GM23338 (cell line): ENCODE data around the gene RBFOX1. TPM values are rescaled to one million over a fixed set of nuclear protein-coding genes. Genes with fewer than 3 reads are reported as not detected.

Experiments
- ATAC-seq: fragments of 200-7000 bp; cut with Tn5 transposase; 3 replicates; pipeline ENCODE4 v1.9.1; 2020
- DNase-seq: peaks from one replicate; pipeline ENCODE4 v3.0.0-alpha.2; 2015; ENCODE audit warnings: low spot score
- H2AFZ ChIP-seq: fragments of 200-600 bp; sonication (generic); 2 replicates; pipeline ENCODE4 v1.8.0; 2016; ENCODE audit warnings: antibody characterized with exemption, mild to moderate bottlenecking, moderate library complexity
- H3F3A ChIP-seq: fragments of 200-600 bp; sonication (generic); replicated peaks from 2 replicates; pipeline ENCODE4 v1.8.0; 2017; ENCODE audit warnings: antibody characterized with exemption, mixed run types, low read depth
- H3K27ac ChIP-seq: fragments of 200-600 bp; sonication (generic); 2 replicates; pipeline ENCODE4 v1.6.1; 2016; ENCODE audit warnings: low read depth
- H3K27me3 ChIP-seq: fragments of 200-600 bp; sonication (generic); 2 replicates; pipeline ENCODE4 v1.8.0; 2016; ENCODE audit warnings: mild to moderate bottlenecking, mixed run types, moderate library complexity; ENCODE audit not compliant: insufficient read depth
- H3K36me3 ChIP-seq: fragments of 200-600 bp; sonication (generic); 2 replicates; pipeline ENCODE4 v1.8.0; 2016; ENCODE audit warnings: mild to moderate bottlenecking; ENCODE audit not compliant: insufficient read depth
- H3K4me1 ChIP-seq: fragments of 200-600 bp; sonication (generic); 2 replicates; pipeline ENCODE4 v1.8.0; 2016; ENCODE audit warnings: mild to moderate bottlenecking, moderate library complexity; ENCODE audit not compliant: insufficient read depth
- H3K4me2 ChIP-seq: fragments of 200-600 bp; sonication (generic); 2 replicates; pipeline ENCODE4 v1.7.1; 2017; ENCODE audit warnings: mixed run types
- H3K4me3 ChIP-seq: fragments of 200-600 bp; sonication (generic); 2 replicates; pipeline ENCODE4 v1.6.1; 2016; ENCODE audit warnings: mixed run types
- H3K79me2 ChIP-seq: fragments of 200-600 bp; sonication (generic); replicated peaks from 2 replicates; pipeline ENCODE4 v1.8.0; 2017; ENCODE audit warnings: mild to moderate bottlenecking; ENCODE audit not compliant: insufficient read depth
- H3K9me2 ChIP-seq: fragments of 200-600 bp; sonication (generic); 2 replicates; pipeline ENCODE4 v1.8.0; 2017; ENCODE audit not compliant: insufficient read depth
- H4K20me1 ChIP-seq: fragments of 200-600 bp; sonication (generic); replicated peaks from 2 replicates; pipeline ENCODE4 v1.8.0; 2017; ENCODE audit warnings: mild to moderate bottlenecking; ENCODE audit not compliant: insufficient read depth
- H3K27ac Mint-ChIP-seq: 2 replicates; pipeline ENCODE4 v1.8.0; 2020; ENCODE audit warnings: inconsistent platforms, mild to moderate bottlenecking, moderate library complexity, mixed read lengths
- H3K27me3 Mint-ChIP-seq: 3 replicates; pipeline ENCODE4 v1.8.0; 2022; ENCODE audit warnings: low read depth, mild to moderate bottlenecking, moderate library complexity, mixed read lengths, inconsistent platforms; ENCODE audit not compliant: insufficient read depth, poor library complexity
- H3K36me3 Mint-ChIP-seq: 3 replicates; pipeline ENCODE4 v1.8.0; 2021; ENCODE audit warnings: low read depth, mild to moderate bottlenecking, inconsistent platforms, moderate library complexity, mixed read lengths
- H3K4me1 Mint-ChIP-seq: 3 replicates; pipeline ENCODE4 v1.8.0; 2020; ENCODE audit warnings: mild to moderate bottlenecking, inconsistent platforms, mixed read lengths
- H3K4me3 Mint-ChIP-seq: 3 replicates; pipeline ENCODE4 v1.8.0; 2021; ENCODE audit warnings: moderate library complexity, mild to moderate bottlenecking, inconsistent platforms, mixed read lengths
- H3K9me3 Mint-ChIP-seq: 3 replicates; pipeline ENCODE4 v1.8.0; 2020; ENCODE audit warnings: moderate library complexity, mild to moderate bottlenecking, inconsistent platforms, mixed read lengths
- CREB1 ChIP-seq: fragments of 250-450 bp; sonication (Bioruptor Pico); IDR thresholded peaks from 2 replicates; pipeline ENCODE4 v1.5.0; 2020; ENCODE audit warnings: low read depth, mild to moderate bottlenecking, moderate library complexity
- ETS1 ChIP-seq: IDR thresholded peaks from 2 replicates; pipeline ENCODE4 v1.6.1; 2016; ENCODE audit warnings: antibody characterized with exemption
- EZH2 ChIP-seq: fragments of 200-600 bp; sonication (generic); IDR thresholded peaks from one replicate; pipeline ENCODE4 v1.8.0; 2017; ENCODE audit warnings: antibody characterized with exemption, mild to moderate bottlenecking, low read depth; ENCODE audit not compliant: unreplicated experiment
- EZH2phosphoT487 ChIP-seq: fragments of 200-600 bp; sonication (generic); IDR thresholded peaks from one replicate; pipeline ENCODE4 v1.8.1; 2018; ENCODE audit warnings: antibody characterized with exemption; ENCODE audit not compliant: unreplicated experiment
- JUNB ChIP-seq: IDR thresholded peaks from one replicate; pipeline ENCODE4 v1.6.1; 2016; ENCODE audit warnings: antibody characterized with exemption; ENCODE audit not compliant: unreplicated experiment
- POLR2AphosphoS5 ChIP-seq: IDR thresholded peaks from 2 replicates; pipeline ENCODE4 v1.6.1; 2016; ENCODE audit warnings: antibody characterized with exemption, low read depth
- REST ChIP-seq: IDR thresholded peaks from one replicate; pipeline ENCODE4 v1.6.1; 2018; ENCODE audit warnings: antibody characterized with exemption; ENCODE audit not compliant: unreplicated experiment
- STAT1 ChIP-seq: IDR thresholded peaks from one replicate; pipeline ENCODE4 v1.6.1; 2016; ENCODE audit warnings: antibody characterized with exemption; ENCODE audit not compliant: unreplicated experiment
- ZNF114 ChIP-seq: fragments of 250-450 bp; sonication (Bioruptor Pico); IDR thresholded peaks from 2 replicates; pipeline ENCODE4 v1.5.0; 2020; ENCODE audit warnings: mild to moderate bottlenecking, moderate library complexity
- ZNF331 ChIP-seq: fragments of 250-450 bp; sonication (Bioruptor Pico); IDR thresholded peaks from 2 replicates; pipeline ENCODE4 v1.5.0; 2020; ENCODE audit warnings: low read depth, mild to moderate bottlenecking, moderate library complexity
- polyA plus RNA-seq: library from polyadenylated mRNA; unstranded; fragments of >200 nt; fragmentation: Nextera tagmentation; extraction: Ambion mirVana; gene quantifications from 2 replicates; pipeline ENCODE4 v1.2.1, GENCODE V29; 2016
- total RNA-seq: library from RNA; depleted of rRNA; stranded (reverse); fragments of >200 nt; shearing (Covaris generic); gene quantifications from 2 replicates; pipeline ENCODE4 v1.2.3, GENCODE V29; 2014
- TF ChIP-seq, protein P1 (sequence below): fragments of 250-450 bp; sonication (Bioruptor Pico); IDR thresholded peaks from 2 replicates; pipeline ENCODE4 v1.5.0; 2020; ENCODE audit warnings: mild to moderate bottlenecking, moderate library complexity

The RBFOX1 gene
- total and polyA plus RNA-seq, 2 experiments from 2014 or later: 2.5 to 3.6 TPM

DNA sequence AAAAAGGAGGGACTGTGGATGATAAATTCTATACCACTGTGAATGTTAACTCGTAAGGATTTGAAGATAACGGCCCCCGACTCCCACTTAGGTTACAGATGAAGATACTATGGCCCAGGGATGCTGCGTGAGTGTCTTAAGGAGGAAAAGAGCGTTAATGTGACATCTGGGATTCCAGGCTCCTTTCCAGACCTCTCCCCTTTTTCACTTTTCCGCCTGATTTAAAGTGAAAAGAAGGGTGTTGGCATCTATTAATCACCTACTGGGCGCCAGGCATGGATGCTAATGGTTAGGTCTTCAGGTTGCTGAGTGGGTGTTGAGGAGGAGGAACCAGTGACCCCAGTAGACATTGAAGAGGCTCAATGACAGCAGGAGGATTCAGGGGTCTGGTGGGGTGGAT is 117.8 kb downstream of the RBFOX1 start (continued):
- TF ChIP-seq, protein P1, sequence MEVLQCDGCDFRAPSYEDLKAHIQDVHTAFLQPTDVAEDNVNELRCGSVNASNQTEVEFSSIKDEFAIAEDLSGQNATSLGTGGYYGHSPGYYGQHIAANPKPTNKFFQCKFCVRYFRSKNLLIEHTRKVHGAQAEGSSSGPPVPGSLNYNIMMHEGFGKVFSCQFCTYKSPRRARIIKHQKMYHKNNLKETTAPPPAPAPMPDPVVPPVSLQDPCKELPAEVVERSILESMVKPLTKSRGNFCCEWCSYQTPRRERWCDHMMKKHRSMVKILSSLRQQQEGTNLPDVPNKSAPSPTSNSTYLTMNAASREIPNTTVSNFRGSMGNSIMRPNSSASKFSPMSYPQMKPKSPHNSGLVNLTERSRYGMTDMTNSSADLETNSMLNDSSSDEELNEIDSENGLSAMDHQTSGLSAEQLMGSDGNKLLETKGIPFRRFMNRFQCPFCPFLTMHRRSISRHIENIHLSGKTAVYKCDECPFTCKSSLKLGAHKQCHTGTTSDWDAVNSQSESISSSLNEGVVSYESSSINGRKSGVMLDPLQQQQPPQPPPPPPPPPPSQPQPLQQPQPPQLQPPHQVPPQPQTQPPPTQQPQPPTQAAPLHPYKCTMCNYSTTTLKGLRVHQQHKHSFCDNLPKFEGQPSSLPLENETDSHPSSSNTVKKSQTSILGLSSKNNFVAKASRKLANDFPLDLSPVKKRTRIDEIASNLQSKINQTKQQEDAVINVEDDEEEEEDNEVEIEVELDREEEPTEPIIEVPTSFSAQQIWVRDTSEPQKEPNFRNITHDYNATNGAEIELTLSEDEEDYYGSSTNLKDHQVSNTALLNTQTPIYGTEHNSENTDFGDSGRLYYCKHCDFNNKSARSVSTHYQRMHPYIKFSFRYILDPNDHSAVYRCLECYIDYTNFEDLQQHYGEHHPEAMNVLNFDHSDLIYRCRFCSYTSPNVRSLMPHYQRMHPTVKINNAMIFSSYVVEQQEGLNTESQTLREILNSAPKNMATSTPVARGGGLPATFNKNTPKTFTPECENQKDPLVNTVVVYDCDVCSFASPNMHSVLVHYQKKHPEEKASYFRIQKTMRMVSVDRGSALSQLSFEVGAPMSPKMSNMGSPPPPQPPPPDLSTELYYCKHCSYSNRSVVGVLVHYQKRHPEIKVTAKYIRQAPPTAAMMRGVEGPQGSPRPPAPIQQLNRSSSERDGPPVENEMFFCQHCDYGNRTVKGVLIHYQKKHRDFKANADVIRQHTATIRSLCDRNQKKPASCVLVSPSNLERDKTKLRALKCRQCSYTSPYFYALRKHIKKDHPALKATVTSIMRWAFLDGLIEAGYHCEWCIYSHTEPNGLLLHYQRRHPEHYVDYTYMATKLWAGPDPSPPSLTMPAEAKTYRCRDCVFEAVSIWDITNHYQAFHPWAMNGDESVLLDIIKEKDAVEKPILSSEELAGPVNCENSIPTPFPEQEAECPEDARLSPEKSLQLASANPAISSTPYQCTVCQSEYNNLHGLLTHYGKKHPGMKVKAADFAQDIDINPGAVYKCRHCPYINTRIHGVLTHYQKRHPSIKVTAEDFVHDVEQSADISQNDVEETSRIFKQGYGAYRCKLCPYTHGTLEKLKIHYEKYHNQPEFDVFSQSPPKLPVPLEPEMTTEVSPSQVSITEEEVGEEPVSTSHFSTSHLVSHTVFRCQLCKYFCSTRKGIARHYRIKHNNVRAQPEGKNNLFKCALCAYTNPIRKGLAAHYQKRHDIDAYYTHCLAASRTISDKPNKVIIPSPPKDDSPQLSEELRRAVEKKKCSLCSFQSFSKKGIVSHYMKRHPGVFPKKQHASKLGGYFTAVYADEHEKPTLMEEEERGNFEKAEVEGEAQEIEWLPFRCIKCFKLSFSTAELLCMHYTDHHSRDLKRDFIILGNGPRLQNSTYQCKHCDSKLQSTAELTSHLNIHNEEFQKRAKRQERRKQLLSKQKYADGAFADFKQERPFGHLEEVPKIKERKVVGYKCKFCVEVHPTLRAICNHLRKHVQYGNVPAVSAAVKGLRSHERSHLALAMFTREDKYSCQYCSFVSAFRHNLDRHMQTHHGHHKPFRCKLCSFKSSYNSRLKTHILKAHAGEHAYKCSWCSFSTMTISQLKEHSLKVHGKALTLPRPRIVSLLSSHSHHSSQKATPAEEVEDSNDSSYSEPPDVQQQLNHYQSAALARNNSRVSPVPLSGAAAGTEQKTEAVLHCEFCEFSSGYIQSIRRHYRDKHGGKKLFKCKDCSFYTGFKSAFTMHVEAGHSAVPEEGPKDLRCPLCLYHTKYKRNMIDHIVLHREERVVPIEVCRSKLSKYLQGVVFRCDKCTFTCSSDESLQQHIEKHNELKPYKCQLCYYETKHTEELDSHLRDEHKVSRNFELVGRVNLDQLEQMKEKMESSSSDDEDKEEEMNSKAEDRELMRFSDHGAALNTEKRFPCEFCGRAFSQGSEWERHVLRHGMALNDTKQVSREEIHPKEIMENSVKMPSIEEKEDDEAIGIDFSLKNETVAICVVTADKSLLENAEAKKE (CRISPR knock-in tag): no peak
- no peak for TF ChIP-seq ETS1
- no peak for TF ChIP-seq EZH2phosphoT487
- no peak for TF ChIP-seq POLR2AphosphoS5
- no peak for TF ChIP-seq STAT1
- no peak for TF ChIP-seq EZH2

DNA sequence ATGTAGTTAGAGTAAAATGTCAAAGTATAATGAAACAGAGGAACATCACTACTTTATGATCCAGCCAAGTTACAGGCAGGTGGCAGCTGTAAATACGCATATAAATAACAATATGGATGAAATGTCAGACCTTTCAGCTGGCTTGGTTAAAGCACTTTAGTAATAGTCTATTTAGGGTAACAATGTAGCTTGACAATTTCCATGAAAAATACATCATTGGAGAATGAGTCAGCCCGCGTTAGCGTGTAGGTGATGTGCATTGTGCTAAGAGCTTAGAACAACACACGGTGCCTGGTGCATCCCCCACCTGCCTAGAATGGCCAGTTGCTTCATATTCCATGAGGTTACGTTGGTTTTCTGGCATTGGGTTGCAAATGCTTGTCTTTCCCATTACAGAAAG is 119.4 kb downstream of the RBFOX1 start:
- no peak overlapping the region for H3K27ac Mint-ChIP-seq
- ATAC-seq: no peak
- no peak for DNase-seq
- Histone ChIP-seq H2AFZ (no peak overlapping the region), H4K20me1 (no peaks in the 10 kb centered on the region), H3K4me3 (no peak overlapping the region), H3K27ac (no peak overlapping the region), H3K4me2 (peak overlapping the region; percentile 20; the same call in 1 of the 2 replicates), H3F3A (no peaks in the 10 kb centered on the region), H3K79me2 (no peaks in the 10 kb centered on the region), H3K27me3 (no peaks in the 10 kb centered on the region), H3K36me3 (no peaks in the 10 kb centered on the region), H3K9me2 (no peaks in the 10 kb centered on the region), H3K4me1 (no peaks in the 10 kb centered on the region)
- H3K4me1 Mint-ChIP-seq: peaks cover 26% of the 10 kb centered on the region
- H3K27me3 Mint-ChIP-seq: peaks cover 3% of the 10 kb centered on the region
- H3K36me3 Mint-ChIP-seq: no peaks in the 10 kb centered on the region
- H3K9me3 Mint-ChIP-seq: peaks cover 4% of the 10 kb centered on the region
- no peak overlapping the region for H3K4me3 Mint-ChIP-seq
- TF ChIP-seq JUNB (no peak), EZH2phosphoT487 (no peak), ZNF114 (CRISPR knock-in tag) (no peak), REST (no peak), ETS1 (no peak), STAT1 (no peak), CREB1 (CRISPR knock-in tag) (no peak), ZNF331 (CRISPR knock-in tag) (no peak)
